GM15510 (cell line): ENCODE measurements around the gene C7orf57.

ENCODE experiments used
- POLR2A ChIP-seq: IDR thresholded peaks from 3 replicates; pipeline ENCODE4 v1.6.1; 2011; ENCODE audit warnings: borderline replicate concordance; ENCODE audit not compliant: insufficient read length; ENCODE audit errors: extremely low read depth

C7orf57 gene

DNA sequence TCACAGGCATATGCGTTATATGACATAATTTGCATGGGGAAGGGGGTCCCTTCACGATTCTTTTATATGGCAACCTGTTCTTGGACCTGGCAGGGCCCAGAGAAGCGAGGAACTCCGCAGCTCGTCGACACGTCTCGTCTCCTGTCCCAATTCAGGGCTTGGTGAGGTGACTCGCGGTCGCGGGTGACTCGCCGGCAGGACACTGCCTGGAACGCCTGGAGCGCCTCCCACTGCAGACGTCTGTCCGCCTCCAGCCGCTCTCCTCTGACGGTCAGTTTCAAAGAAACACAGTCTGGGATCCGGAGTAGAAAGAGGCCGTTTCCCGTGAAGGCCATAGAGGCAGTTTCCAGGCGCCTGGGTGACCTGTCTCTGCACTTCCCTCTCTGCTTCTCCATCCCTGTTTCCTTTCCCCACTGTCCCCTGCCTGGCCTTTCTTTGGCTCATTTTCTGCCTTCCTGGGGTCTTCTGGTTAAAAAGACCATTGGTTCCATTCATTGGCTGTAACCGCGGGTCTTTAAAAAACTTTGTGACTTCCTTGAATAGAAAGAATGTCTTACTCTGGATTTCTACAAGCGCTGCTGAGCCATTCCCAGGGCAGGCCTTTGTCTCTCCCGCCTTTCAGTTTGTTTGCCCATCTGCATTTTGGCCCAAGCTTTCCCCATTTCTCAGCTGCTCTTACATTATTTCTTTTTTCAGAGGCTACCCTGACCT lies 54.9 kb downstream of the C7orf57 start:
- no peak for TF ChIP-seq POLR2A

DNA sequence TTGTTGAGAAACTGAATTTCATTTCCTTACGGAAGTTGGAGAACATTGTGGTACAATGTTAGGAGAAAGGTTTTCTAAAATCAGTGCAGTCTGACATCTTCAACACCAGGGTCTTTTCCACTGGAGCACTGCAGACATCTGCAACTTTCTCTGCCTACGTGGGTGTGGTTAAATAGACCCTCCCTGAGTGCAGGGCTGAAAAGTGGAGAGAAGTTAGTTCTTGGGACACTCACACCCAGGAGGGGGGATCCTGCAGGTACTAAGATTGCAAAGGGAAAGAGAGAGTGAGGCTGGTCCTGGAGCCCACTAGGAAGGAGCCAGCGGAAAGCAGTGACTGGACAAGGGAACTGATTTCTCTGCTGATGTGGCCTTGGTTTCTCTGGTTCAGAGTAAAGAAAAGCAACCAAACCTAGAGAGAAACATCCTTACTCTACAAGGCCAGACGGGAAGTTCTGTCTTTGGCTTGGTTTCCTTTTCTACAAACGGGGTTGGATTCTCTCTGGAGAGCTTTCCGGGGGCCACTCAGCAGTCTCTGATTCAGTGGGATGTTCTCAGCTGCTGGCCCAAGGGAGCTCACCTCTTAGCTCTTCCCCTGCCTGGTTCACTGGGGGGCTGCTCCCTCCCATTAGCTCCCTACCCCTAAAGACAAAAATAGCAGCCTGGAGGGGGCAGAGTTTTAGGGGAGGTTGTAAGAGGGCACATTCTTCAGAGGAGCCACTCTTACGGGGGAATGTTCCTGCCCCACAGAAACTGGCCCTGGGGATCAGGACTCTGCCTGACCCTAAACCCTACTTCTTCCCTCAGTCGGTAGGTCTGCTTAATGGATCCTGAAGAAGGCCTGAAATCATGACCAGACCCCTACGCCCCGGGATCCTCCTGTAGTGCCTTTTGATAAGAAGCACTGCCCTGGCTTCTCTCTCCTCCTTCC lies 56.4 kb downstream of the C7orf57 start:
- TF ChIP-seq POLR2A: no peak

DNA sequence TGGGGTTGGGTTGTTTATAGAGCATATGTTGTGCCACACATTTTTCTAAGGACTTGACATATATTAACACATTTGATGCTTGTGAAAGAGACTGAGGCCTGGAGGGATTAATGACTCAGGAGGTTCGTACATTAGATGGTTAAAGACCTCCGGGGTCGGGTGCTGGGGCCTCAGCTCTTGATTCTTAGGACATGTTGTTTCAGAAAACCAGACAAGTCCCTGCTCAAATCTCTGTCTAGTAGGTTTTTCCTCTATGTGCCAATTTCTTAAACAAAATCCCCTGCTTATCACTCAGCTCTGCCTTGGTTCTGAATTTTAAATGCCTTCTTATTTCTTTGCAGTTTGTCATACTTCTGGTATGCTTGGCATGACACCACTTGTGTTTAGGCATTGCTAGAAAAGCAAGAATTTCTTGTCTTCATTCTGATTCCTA lies 59.5 kb downstream of the C7orf57 start:
- TF ChIP-seq POLR2A: no peak

DNA sequence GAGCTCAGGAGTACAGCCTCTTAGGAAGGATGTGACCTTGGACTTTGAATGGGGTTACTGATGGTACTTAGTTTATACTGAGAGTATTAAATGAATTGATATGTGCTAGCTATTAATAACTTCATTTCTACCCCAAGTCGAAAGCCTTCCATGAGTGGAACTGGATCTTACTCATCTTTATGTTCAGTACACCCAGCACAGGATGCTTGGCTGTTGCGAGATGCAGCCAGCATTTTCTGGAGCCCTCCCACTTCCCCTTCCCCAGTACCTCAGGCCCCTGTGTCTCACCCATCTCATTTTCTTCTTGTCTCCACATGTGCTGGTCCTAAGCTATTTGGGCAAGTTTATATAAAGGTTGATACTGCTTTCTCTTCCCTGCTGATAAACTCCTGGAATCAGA lies 60.9 kb downstream of the C7orf57 start:
- no peak for TF ChIP-seq POLR2A

DNA sequence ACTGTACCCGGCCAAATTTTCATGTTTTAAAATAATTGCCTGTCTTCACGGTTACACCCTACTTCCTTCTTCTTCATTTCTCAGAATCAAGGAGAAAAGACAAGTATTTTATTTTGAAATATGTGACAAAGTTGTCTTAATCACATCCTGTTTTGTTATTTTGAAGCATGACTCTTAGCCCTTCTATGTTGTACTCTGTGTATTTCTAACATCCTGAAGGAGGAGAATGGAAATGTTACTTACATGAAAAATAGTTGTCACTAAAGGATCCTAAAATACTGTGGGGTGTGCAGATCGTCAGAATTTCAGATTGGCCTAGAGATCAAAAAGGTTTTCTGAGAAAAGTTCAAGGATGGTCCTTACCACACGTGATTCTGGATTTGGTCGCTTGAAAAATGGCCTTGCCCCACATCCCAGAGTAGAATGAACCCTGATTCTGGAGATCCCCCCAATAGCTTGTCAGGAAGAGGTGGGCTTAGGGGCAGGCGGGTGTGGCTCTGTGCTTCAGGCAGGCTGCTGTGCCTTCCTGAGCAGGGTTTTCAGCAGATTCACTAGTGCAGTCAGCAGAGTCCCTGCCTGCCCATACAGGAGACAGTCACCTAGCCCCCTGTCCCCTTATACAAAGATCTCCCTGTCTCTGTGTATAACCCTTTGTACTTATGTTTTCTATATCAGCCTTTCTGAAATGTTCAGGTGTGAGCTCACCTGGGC lies 62.3 kb downstream of the C7orf57 start:
- TF ChIP-seq POLR2A: no peak

DNA sequence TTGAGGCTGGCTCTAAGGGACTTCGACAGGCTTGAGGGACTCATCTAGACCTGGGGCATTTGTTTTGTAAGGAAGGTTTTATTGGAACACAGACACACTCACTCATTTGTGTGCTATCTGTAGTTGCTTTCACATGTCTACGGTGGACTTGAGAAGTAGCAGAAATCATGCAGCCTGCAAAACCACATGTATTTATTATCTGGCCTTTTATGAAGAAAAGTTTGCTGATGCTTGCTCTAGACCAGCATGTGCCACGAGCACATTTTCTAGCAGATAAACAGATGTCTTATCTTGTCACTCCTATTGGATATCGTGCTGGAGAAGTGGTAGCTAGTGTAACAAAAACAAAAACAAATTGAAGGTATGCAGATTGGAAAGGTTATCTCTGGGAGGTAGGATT lies 63.5 kb downstream of the C7orf57 start:
- TF ChIP-seq POLR2A: no peak

DNA sequence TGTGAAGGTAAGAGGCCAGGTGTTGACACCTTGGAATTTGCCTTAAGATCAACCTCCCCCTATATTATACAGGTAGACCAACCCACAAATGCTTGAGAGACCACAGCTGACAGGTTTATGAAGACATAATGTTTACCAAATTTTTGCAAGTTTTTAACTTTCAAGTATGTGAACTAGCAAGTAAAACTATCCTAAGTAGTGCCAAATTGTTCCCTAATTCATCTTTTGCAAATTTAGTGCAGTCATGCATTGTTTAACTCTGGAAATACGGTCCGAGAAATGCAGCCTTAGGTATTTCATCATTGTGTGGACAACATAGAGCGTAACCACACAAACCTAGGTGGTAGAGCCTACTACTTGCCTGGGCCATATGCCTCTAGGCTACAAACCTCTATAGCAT lies 64.4 kb downstream of the C7orf57 start:
- no peak for TF ChIP-seq POLR2A

DNA sequence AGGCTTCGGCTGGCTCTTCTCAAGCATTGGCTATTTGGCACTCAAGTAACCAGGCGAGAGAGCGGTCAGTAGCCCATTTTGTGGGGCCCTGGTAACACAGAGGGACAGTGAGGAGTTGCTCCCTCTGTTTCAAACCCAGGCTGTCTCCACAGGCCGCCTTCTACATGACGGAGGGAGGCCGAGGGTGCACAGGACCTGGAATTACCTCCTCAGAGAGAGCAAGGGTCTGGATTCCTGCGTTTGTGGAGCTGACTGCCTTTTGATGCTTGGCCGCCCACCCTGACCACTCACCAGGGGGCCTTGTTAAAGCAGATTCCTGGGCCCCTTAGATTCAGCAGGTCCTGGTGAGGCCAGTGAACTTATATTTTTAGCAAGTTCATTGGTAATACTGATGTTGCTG lies 66.0 kb downstream of the C7orf57 start:
- no peak for TF ChIP-seq POLR2A

DNA sequence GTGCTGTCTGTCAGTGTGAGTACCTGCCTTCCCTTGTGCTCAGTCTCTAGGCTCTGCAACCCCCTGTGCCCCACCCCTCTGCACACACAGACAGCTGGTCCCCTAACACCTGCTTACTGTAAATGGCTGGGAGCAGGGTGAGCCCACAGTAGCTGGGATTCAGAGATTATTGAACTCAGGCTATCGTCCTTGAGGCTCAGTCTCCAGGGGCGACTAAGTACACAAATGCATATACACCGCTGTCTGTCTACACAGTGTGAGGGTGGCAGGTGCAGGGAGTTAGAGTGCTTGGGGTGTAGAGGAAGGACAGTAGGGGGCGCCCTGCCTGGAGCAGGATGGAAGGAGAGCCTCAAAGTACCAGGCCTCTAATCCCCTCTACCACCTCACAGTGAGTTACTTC lies 66.6 kb downstream of the C7orf57 start:
- no peak for TF ChIP-seq POLR2A

DNA sequence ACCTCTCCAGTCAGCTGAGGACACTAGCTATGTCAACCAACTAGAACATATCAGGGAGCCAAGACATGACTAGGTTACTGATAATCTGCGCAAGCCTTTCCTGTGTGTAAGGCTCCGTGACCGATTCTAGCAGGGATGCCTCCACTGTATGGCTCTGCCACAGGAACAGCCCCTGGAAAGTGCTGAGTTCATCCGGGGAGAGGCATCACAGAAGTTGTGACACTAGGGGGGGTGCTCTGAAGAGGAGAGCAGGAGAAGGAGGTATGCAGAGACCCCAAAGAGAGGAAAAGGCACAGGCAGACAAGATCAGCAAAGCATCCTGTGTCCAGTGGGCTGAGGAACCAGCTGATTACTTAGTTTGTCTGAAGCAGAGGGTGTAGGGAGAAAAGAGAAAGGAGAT lies 67.2 kb downstream of the C7orf57 start:
- TF ChIP-seq POLR2A: no peak

DNA sequence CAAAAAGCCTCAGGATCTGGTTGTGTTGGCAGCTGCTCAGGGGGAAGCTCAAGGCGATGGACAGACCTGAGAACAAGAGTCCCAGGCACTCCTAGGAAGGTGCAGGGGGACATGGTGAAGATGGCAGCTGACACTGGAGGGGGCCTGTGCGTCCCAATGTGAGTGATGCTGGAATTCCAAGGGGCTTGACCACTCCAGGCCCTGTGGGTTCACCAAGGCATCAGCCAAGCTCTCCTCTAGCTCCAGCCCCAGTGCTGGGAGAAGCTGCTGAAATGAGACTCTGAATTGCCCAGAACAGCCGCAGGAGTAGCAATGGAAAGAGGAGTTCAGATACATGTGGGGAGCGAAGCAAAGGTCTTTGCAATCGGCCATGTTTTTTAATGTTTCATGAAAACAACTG lies 69.7 kb downstream of the C7orf57 start:
- TF ChIP-seq POLR2A: no peak

DNA sequence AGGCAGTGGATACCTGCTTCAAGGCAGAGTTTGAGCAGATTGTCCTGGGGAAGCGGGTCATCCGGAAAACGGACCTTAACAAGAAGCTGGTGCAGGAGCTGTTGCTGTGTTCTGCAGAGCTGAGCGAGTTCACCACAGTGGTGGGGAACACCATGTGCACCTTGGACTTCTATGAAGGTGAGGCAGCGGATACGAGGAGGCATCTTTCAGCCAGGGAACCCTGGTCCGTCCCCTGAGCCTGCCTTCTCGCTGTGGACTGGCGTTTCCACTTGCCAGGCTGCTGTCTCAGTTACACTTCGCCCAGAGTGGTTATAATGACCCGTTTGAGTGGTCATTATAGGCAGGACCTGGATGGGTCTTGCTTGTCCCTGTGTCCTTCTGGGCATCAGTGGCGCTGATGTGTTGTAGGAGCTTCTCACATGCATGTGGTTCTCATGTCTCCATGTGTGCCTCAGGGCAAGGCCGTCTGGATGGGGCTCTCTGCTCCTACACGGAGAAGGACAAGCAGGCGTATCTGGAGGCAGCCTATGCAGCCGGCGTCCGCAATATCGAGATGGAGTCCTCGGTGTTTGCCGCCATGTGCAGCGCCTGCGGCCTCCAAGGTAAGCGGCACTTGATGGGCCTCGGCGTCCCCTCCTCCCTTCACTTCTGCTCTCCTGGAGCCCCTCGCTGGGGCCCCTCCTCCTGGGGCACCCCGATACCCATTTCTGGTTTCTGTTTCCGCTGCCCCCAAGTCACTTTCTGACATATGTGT lies 71.7 kb downstream of the C7orf57 start:
- no peak for TF ChIP-seq POLR2A

DNA sequence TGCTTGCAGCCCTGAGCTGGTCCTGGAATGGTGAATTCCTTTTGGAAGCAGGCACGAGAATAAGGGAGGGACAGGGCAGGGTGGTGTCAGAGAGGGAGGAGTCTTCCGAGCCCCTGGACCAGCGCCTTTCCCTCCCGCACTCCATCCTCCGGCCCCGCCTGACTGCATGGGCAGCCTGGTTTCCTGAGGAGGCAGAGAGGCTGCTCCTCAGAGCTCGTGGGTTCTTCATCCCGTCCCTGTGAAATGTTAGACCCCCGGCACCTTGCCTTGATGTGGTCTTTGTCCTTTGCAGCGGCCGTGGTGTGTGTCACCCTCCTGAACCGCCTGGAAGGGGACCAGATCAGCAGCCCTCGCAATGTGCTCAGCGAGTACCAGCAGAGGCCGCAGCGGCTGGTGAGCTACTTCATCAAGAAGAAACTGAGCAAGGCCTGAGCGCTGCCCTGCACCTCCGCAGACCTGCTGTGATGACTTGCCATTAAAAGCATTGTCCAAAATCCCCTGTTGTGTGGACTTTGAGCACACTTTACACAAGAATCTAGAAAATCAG lies 72.7 kb downstream of the C7orf57 start:
- no peak for TF ChIP-seq POLR2A
